PC-3 (cell line): ENCODE measurements around the gene PICALM. TPM values are rescaled to one million over a fixed set of nuclear protein-coding genes. Genes with fewer than 3 reads are reported as not detected.

Experiments used
- ATAC-seq: fragments of 200-7000 bp; cut with Tn5 transposase; 2 replicates; pipeline ENCODE4 v1.9.1; 2020; ENCODE audit warnings: mild to moderate bottlenecking, moderate library complexity
- BruUV-seq: library from RNA; stranded (reverse); fragments of 400-500 nt; replicated peaks from 2 replicates; lab custom pipeline; 2021; lab: Mats Ljungman, UMichigan
- CTCF ChIA-PET: fragments of 300-600 bp; sonication (Branson Sonifier 250); formaldehyde crosslinking; loops from one replicate; lab custom pipeline; 2022; ENCODE audit warnings: antibody characterized with exemption; lab: Charles Lee
- POLR2A ChIA-PET: fragments of 300-600 bp; sonication (Branson Sonifier 250); formaldehyde crosslinking; loops from one replicate; lab custom pipeline; 2022; ENCODE audit warnings: antibody characterized with exemption; ENCODE audit not compliant: unreplicated experiment; lab: Charles Lee
- DNase-seq: peaks from one replicate; pipeline ENCODE4 v3.0.0-alpha.2; 2015
- H2AFZ ChIP-seq: fragments of 300-600 bp; sonication (generic); 2 replicates; pipeline ENCODE4 v1.6.0; 2016; ENCODE audit warnings: antibody characterized with exemption, low read length
- H3F3A ChIP-seq: fragments of 300-600 bp; sonication (generic); one replicate; pipeline ENCODE4 v1.6.0; 2017; ENCODE audit warnings: antibody characterized with exemption, low read length, control low read depth, mild to moderate bottlenecking; ENCODE audit not compliant: unreplicated experiment
- H3K27ac ChIP-seq: fragments of 300-600 bp; sonication (generic); 2 replicates; pipeline ENCODE4 v1.5.1; 2016; ENCODE audit warnings: mild to moderate bottlenecking, low read length
- H3K27me3 ChIP-seq: fragments of 300-600 bp; sonication (generic); 2 replicates; pipeline ENCODE4 v1.6.1; 2016; ENCODE audit warnings: low read length, mixed read lengths
- H3K36me3 ChIP-seq: fragments of 300-600 bp; sonication (generic); 2 replicates; pipeline ENCODE4 v1.6.1; 2016; ENCODE audit warnings: low read depth, mixed run types, low read length, mixed read lengths
- H3K4me1 ChIP-seq: fragments of 300-600 bp; sonication (generic); 2 replicates; pipeline ENCODE4 v1.5.1; 2016; ENCODE audit warnings: low read length; ENCODE audit not compliant: insufficient read depth
- H3K4me2 ChIP-seq: fragments of 300-600 bp; sonication (generic); 2 replicates; pipeline ENCODE4 v1.6.0; 2016; ENCODE audit warnings: low read length
- H3K4me3 ChIP-seq: fragments of 300-600 bp; sonication (generic); 2 replicates; pipeline ENCODE4 v1.5.1; 2016; ENCODE audit warnings: mild to moderate bottlenecking, low read length, mixed read lengths
- H3K79me2 ChIP-seq: fragments of 300-600 bp; sonication (generic); 2 replicates; pipeline ENCODE4 v1.6.1; 2017; ENCODE audit warnings: low read length, mixed read lengths
- H3K9ac ChIP-seq: fragments of 300-600 bp; sonication (generic); 2 replicates; pipeline ENCODE4 v1.6.0; 2016; ENCODE audit warnings: mild to moderate bottlenecking, low read length
- H3K9me2 ChIP-seq: fragments of 300-600 bp; sonication (generic); replicated peaks from 2 replicates; pipeline ENCODE4 v1.6.1; 2016; ENCODE audit warnings: mixed run types, low read length, mixed read lengths
- H3K9me3 ChIP-seq: fragments of 300-600 bp; sonication (generic); 2 replicates; pipeline ENCODE4 v1.6.1; 2016; ENCODE audit warnings: low read length, mixed read lengths
- H4K20me1 ChIP-seq: fragments of 300-600 bp; sonication (generic); 2 replicates; pipeline ENCODE4 v1.6.1; 2016; ENCODE audit warnings: low read length, mixed read lengths
- CTCF ChIP-seq: fragments of 300-600 bp; sonication (generic); conservative IDR thresholded peaks from 2 replicates; pipeline ENCODE4 v1.5.1; 2017; ENCODE audit warnings: antibody characterized with exemption, low read depth, mild to moderate bottlenecking, low read length
- EZH2 ChIP-seq: fragments of 300-600 bp; sonication (generic); IDR thresholded peaks from one replicate; pipeline ENCODE4 v1.6.1; 2017; ENCODE audit warnings: antibody characterized with exemption, mild to moderate bottlenecking, low read length; ENCODE audit not compliant: unreplicated experiment
- EZH2phosphoT487 ChIP-seq: fragments of 300-600 bp; sonication (generic); IDR thresholded peaks from 2 replicates; pipeline ENCODE4 v1.6.1; 2018; ENCODE audit warnings: mild to moderate bottlenecking, antibody characterized with exemption, low read length, borderline replicate concordance
- intact Hi-C: fragments of 100-400 bp; cut with micrococcal nuclease; formaldehyde crosslinking; loops from 2 replicates; pipeline ENCODE4 v1.9.0; 2023
- total RNA-seq: library from RNA; depleted of rRNA; stranded (reverse); fragments of >200 nt; gene quantifications from 2 replicates; pipeline ENCODE4 v1.2.3, GENCODE V29; 2014

The PICALM gene
- total RNA-seq, 1 experiment from 2014 or later = 59.3 TPM

- Histone ChIP-seq H3K4me1 (no peaks in the 10 kb centered on the region), H3K9me2 (no peaks in the 10 kb centered on the region), H3K36me3 (no peaks in the 10 kb centered on the region), H3K27me3 (no peaks in the 10 kb centered on the region), H3K9me3 (no peaks in the 10 kb centered on the region), H3K4me3 (no peak overlapping the region), H2AFZ (no peak overlapping the region), H3K27ac (no peak overlapping the region), H3F3A (no peaks in the 10 kb centered on the region), H3K79me2 (no peaks in the 10 kb centered on the region), H3K4me2 (no peak overlapping the region), H4K20me1 (no peaks in the 10 kb centered on the region), H3K9ac (no peak overlapping the region)
- no peak for TF ChIP-seq EZH2
- TF ChIP-seq CTCF = no peak
- TF ChIP-seq EZH2phosphoT487 = no peak
- intact Hi-C loops = loop anchor here (5.0 to 10.0 kb wide), 3 partner anchors 255 to 468 kb away; no protein-coding TSS in a partner anchor
- DNase-seq = no peak
- POLR2A ChIA-PET = interaction anchor here (0.6 kb wide), 2 partner anchors 75 to 176 kb away, joined by 3 to 4 read pairs; no protein-coding TSS in a partner anchor
- no TSS peak for BruUV-seq
- CTCF ChIA-PET = interaction anchor here (0.7 kb wide), 2 partner anchors 85 to 113 kb away, joined by 3 read pairs; no protein-coding TSS in a partner anchor
- no peak for ATAC-seq
Observed at GRCh38 chr11:85939099-85940015, 129.5 kb downstream of the PICALM start.

GRCh38 chr11:85937835-85938234, 131.0 kb downstream of the PICALM start:
- ChIA-PET CTCF (no interaction called here), POLR2A (no interaction called here)
- Histone ChIP-seq H3K79me2 (no peaks in the 10 kb centered on the region), H2AFZ (no peak overlapping the region), H3K9ac (no peak overlapping the region), H3K4me1 (no peaks in the 10 kb centered on the region), H3K27me3 (no peaks in the 10 kb centered on the region), H3K4me2 (no peak overlapping the region), H3K9me3 (no peaks in the 10 kb centered on the region), H3K27ac (no peak overlapping the region), H3K36me3 (no peaks in the 10 kb centered on the region), H3K4me3 (no peak overlapping the region), H3F3A (no peaks in the 10 kb centered on the region), H3K9me2 (no peaks in the 10 kb centered on the region), H4K20me1 (no peaks in the 10 kb centered on the region)
- DNase-seq (no peak), ATAC-seq (no peak)
- no TSS peak for BruUV-seq
- TF ChIP-seq EZH2 (no peak), CTCF (no peak), EZH2phosphoT487 (no peak)
- intact Hi-C loops = no loop called here

- Histone ChIP-seq H3K4me3 (no peak overlapping the region), H3K27me3 (no peaks in the 10 kb centered on the region), H3F3A (no peaks in the 10 kb centered on the region), H2AFZ (no peak overlapping the region), H3K4me2 (no peak overlapping the region), H3K4me1 (no peaks in the 10 kb centered on the region), H3K27ac (no peak overlapping the region), H3K9me3 (no peaks in the 10 kb centered on the region), H3K9ac (no peak overlapping the region), H4K20me1 (no peaks in the 10 kb centered on the region), H3K9me2 (no peaks in the 10 kb centered on the region), H3K79me2 (no peaks in the 10 kb centered on the region), H3K36me3 (no peaks in the 10 kb centered on the region)
- CTCF ChIA-PET = no interaction called here
- POLR2A ChIA-PET = no interaction called here
- ATAC-seq (no peak), DNase-seq (no peak)
- BruUV-seq = no TSS peak
- intact Hi-C loops = no loop called here
- no peak for TF ChIP-seq EZH2
- no peak for TF ChIP-seq CTCF
- TF ChIP-seq EZH2phosphoT487 = no peak
Observed at GRCh38 chr11:85935751-85936150, 133.1 kb downstream of the PICALM start.
